Measurements from ENCODE around the gene NOSIP. TPM values are rescaled to one million over a fixed set of nuclear protein-coding genes. Genes with fewer than 3 reads are reported as not detected.

The NOSIP gene
- total RNA-seq, 2 experiments from 2014 or later = 35.1 to 74.7 TPM

DNA sequence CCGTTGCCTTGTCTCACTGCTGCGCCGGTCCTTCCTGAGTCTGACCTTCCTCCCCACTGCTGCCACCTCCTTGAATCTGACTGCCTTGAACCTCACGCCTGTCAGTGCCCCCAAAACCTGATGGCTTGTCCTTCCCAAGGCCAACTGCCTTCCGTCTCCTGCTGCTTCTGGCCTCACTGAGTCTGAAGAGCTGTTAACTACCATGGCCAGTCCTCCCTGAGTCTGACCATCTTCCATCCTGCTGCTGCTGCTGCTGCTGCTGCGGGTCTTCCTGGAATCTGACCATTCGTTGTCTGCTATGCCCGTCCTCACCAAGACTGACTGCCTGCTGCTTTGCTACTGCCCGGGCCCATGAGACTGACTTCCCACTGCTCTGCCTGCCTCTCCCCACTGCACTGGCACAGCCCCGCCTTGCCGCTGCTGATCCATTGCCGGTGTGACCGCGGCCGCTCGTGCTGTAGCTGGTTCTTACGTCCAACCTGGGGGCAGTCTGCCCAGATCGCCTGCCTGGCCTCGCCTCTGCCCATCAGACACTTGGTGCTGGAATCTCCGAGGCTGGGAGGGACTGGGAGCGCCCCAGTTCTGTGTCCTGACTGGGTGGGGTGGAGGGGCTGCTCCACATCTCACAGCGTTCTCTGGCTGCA is 55.4 kb downstream of the NOSIP start:
- no peak overlapping the region for H3K4me2 ChIP-seq (ENCODE audit: low read length)
- POLR2A ChIA-PET = no interaction called here
- H2AFZ ChIP-seq (ENCODE audit: low read length) = no peak overlapping the region
- H3K9me3 ChIP-seq (ENCODE audit: low read length) = no peaks in the 10 kb centered on the region
- BruUV-seq (replicated peaks) = no TSS peak
- intact Hi-C loops (cut with micrococcal nuclease; ENCODE audit: unreplicated experiment) = no loop called here
- no peaks in the 10 kb centered on the region for H4K20me1 ChIP-seq (ENCODE audit: insufficient read depth, low read length)
- H3K27ac ChIP-seq (ENCODE audit: low read depth, low read length, poor library complexity, severe bottlenecking) = no peak overlapping the region
- H3K36me3 ChIP-seq (ENCODE audit: insufficient read depth, low read length) = no peaks in the 10 kb centered on the region
- TF ChIP-seq, protein P1, sequence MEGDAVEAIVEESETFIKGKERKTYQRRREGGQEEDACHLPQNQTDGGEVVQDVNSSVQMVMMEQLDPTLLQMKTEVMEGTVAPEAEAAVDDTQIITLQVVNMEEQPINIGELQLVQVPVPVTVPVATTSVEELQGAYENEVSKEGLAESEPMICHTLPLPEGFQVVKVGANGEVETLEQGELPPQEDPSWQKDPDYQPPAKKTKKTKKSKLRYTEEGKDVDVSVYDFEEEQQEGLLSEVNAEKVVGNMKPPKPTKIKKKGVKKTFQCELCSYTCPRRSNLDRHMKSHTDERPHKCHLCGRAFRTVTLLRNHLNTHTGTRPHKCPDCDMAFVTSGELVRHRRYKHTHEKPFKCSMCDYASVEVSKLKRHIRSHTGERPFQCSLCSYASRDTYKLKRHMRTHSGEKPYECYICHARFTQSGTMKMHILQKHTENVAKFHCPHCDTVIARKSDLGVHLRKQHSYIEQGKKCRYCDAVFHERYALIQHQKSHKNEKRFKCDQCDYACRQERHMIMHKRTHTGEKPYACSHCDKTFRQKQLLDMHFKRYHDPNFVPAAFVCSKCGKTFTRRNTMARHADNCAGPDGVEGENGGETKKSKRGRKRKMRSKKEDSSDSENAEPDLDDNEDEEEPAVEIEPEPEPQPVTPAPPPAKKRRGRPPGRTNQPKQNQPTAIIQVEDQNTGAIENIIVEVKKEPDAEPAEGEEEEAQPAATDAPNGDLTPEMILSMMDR (conservative IDR thresholded peaks at IDR 0.05; ENCODE audit: low read length) = no peak
- no peak for TF ChIP-seq EZH2phosphoT487 (IDR thresholded peaks at IDR 0.05; ENCODE audit: borderline replicate concordance, low read depth, low read length)
- CTCF ChIA-PET (ENCODE audit: unreplicated experiment) = no interaction called here
- DNase-seq (ENCODE audit: low spot score) = no peak
- no peaks in the 10 kb centered on the region for H3K9me2 ChIP-seq (ENCODE audit: insufficient read depth, low read length)
- no peaks in the 10 kb centered on the region for H3K4me1 ChIP-seq (ENCODE audit: insufficient read depth, low read length, poor library complexity, severe bottlenecking)
- no peaks in the 10 kb centered on the region for H3K79me2 ChIP-seq (ENCODE audit: insufficient read depth, low read depth, low read length)
- no peak overlapping the region for H3K4me3 ChIP-seq (ENCODE audit: low read depth, low read length, poor library complexity, severe bottlenecking)

DNA sequence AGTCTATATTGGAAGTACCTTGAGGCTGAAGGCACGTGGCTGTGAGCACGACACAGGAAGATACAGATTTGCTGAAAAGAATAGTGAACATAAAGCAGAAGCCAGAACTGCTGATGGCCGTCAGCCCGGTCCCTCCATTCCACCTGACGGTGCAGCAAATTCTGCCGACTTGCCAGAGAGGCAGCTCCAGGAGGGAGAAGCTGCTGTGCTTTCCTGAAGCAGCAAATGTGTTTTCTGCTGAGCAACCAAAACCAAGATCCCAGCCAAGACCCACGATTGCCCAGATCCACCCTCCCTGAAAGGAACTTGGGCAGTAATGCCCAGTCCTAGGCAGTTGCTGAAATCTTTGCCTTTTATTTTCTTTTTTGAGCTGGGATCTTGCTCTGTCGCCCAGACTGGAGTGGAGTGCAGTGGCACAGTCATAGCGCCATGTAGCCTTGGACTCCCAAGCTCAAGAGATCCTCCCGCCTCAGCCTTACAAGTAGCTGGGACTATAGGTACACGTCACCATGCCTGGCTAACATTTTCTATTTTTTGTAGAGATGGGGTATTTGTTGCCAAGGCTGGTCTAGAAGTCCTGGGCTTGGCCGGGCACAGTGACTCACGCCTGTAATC is 59.5 kb downstream of the NOSIP start:
- H3K4me1 ChIP-seq (ENCODE audit: insufficient read depth, low read length, poor library complexity, severe bottlenecking) = peaks cover under 1% of the 10 kb centered on the region
- no TSS peak for BruUV-seq (replicated peaks)
- no peak overlapping the region for H3K4me2 ChIP-seq (ENCODE audit: low read length)
- no peaks in the 10 kb centered on the region for H3K79me2 ChIP-seq (ENCODE audit: insufficient read depth, low read depth, low read length)
- ChIA-PET POLR2A (interaction anchor here (0.7 to 1.2 kb wide), 2 partner anchors 9 to 14 kb away, joined by 3 to 4 read pairs; no protein-coding TSS in a partner anchor), CTCF (ENCODE audit: unreplicated experiment) (interaction anchor here (0.7 kb wide), 1 partner anchor 128 kb away, joined by 7 read pairs; no protein-coding TSS in a partner anchor)
- TF ChIP-seq, protein P1 (conservative IDR thresholded peaks at IDR 0.05; ENCODE audit: low read length) = no peak
- TF ChIP-seq EZH2phosphoT487 (IDR thresholded peaks at IDR 0.05; ENCODE audit: borderline replicate concordance, low read depth, low read length) = no peak
- H3K9me3 ChIP-seq (ENCODE audit: low read length) = no peaks in the 10 kb centered on the region
- DNase-seq (ENCODE audit: low spot score) = no peak
- H3K9me2 ChIP-seq (ENCODE audit: insufficient read depth, low read length) = no peaks in the 10 kb centered on the region
- no peak overlapping the region for H3K27ac ChIP-seq (ENCODE audit: low read depth, low read length, poor library complexity, severe bottlenecking)
- intact Hi-C loops (cut with micrococcal nuclease; ENCODE audit: unreplicated experiment) = no loop called here
- H3K36me3 ChIP-seq (ENCODE audit: insufficient read depth, low read length) = no peaks in the 10 kb centered on the region
- no peak overlapping the region for H3K4me3 ChIP-seq (ENCODE audit: low read depth, low read length, poor library complexity, severe bottlenecking)
- no peak overlapping the region for H2AFZ ChIP-seq (ENCODE audit: low read length)
- H4K20me1 ChIP-seq (ENCODE audit: insufficient read depth, low read length) = no peaks in the 10 kb centered on the region

DNA sequence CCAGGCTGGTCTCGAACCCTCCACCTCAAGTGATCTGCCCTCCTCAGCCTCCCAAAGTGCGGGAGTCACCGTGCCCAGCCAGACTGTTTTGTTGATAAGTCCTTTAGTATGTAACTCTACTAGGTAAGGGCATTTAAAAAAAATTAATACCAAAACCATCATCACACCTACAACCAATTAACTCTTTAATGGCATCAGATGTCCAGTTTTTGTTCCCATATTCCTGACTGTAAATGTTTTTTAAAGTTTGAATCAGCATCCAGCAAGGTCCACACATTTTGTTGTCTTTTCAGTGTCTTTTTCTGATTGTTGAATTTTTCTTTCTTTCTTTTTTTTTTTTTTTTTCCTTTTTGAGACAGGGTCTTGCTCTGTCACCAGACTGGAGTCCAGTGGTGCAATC is 62.3 kb downstream of the NOSIP start:
- POLR2A ChIA-PET = no interaction called here
- H3K9me2 ChIP-seq (ENCODE audit: insufficient read depth, low read length) = no peaks in the 10 kb centered on the region
- H4K20me1 ChIP-seq (ENCODE audit: insufficient read depth, low read length) = no peaks in the 10 kb centered on the region
- H3K36me3 ChIP-seq (ENCODE audit: insufficient read depth, low read length) = no peaks in the 10 kb centered on the region
- no peak overlapping the region for H3K27ac ChIP-seq (ENCODE audit: low read depth, low read length, poor library complexity, severe bottlenecking)
- H3K9me3 ChIP-seq (ENCODE audit: low read length) = no peaks in the 10 kb centered on the region
- intact Hi-C loops (cut with micrococcal nuclease; ENCODE audit: unreplicated experiment) = no loop called here
- H2AFZ ChIP-seq (ENCODE audit: low read length) = no peak overlapping the region
- H3K4me3 ChIP-seq (ENCODE audit: low read depth, low read length, poor library complexity, severe bottlenecking) = no peak overlapping the region
- H3K4me1 ChIP-seq (ENCODE audit: insufficient read depth, low read length, poor library complexity, severe bottlenecking) = peaks cover 12% of the 10 kb centered on the region
- BruUV-seq (replicated peaks) = no TSS peak
- no peak for TF ChIP-seq EZH2phosphoT487 (IDR thresholded peaks at IDR 0.05; ENCODE audit: borderline replicate concordance, low read depth, low read length)
- TF ChIP-seq, protein P1 (conservative IDR thresholded peaks at IDR 0.05; ENCODE audit: low read length) = no peak
- no peak overlapping the region for H3K4me2 ChIP-seq (ENCODE audit: low read length)
- DNase-seq (ENCODE audit: low spot score) = no peak
- CTCF ChIA-PET (ENCODE audit: unreplicated experiment) = no interaction called here
- H3K79me2 ChIP-seq (ENCODE audit: insufficient read depth, low read depth, low read length) = no peaks in the 10 kb centered on the region
